Panc1 (cell line): ENCODE results near the gene EP400. TPM values are rescaled to one million over a fixed set of nuclear protein-coding genes. Genes with fewer than 3 reads are reported as not detected.

Experiments
- ATAC-seq: fragments of 200-7000 bp; cut with Tn5 transposase; 2 replicates; pipeline ENCODE4 v1.9.1; 2020; ENCODE audit warnings: mild to moderate bottlenecking, moderate library complexity
- BruUV-seq: library from RNA; stranded (reverse); fragments of 400-500 nt; replicated peaks from 2 replicates; lab custom pipeline; 2021; lab: Mats Ljungman, UMichigan
- CTCF ChIA-PET: fragments of 300-600 bp; sonication (Branson Sonifier 250); formaldehyde crosslinking; loops from one replicate; lab custom pipeline; 2022; ENCODE audit warnings: antibody characterized with exemption; lab: Charles Lee
- POLR2A ChIA-PET: fragments of 300-600 bp; sonication (Branson Sonifier 250); formaldehyde crosslinking; loops from one replicate; lab custom pipeline; 2022; ENCODE audit warnings: antibody characterized with exemption; lab: Charles Lee
- DNase-seq: peaks from one replicate; pipeline ENCODE4 v3.0.0-alpha.2; 2010; ENCODE audit warnings: low read depth, low spot score
- H3K27ac ChIP-seq: 2 replicates; pipeline ENCODE4 v1.5.1; 2011; ENCODE audit warnings: mild to moderate bottlenecking, low read length, inconsistent platforms
- H3K27me3 ChIP-seq: fragments of 200-500 bp; sonication (Bioruptor generic); 2 replicates; pipeline ENCODE4 v1.6.0; 2014; ENCODE audit warnings: low read length, inconsistent platforms; ENCODE audit not compliant: control insufficient read depth, insufficient read depth
- H3K36me3 ChIP-seq: fragments of 200-500 bp; sonication (Bioruptor generic); 2 replicates; pipeline ENCODE4 v1.5.1; 2014; ENCODE audit warnings: inconsistent platforms, mild to moderate bottlenecking, low read length, moderate library complexity; ENCODE audit not compliant: control insufficient read depth, insufficient read depth
- H3K4me1 ChIP-seq: 2 replicates; pipeline ENCODE4 v1.5.1; 2011; ENCODE audit warnings: inconsistent platforms, mild to moderate bottlenecking, low read length, moderate library complexity; ENCODE audit not compliant: control insufficient read depth, insufficient read depth
- H3K4me3 ChIP-seq, 2 experiments: 2 replicates each; pipeline ENCODE4 v1.5.1; 2011 to 2012; ENCODE audit warnings: low read depth in 2 of 2, low read length in 2 of 2, mild to moderate bottlenecking in 2 of 2, inconsistent platforms in 1 of 2, moderate library complexity in 1 of 2
- H3K9me3 ChIP-seq: fragments of 200-500 bp; sonication (Bioruptor generic); 2 replicates; pipeline ENCODE4 v1.5.1; 2014; ENCODE audit warnings: low read depth, mild to moderate bottlenecking, inconsistent platforms, low read length, moderate library complexity; ENCODE audit not compliant: control insufficient read depth, insufficient read depth
- POLR2AphosphoS5 ChIP-seq: IDR thresholded peaks from 2 replicates; pipeline ENCODE4 v1.6.1; 2012; ENCODE audit warnings: mild to moderate bottlenecking, low read depth, low read length, moderate library complexity
- SIN3A ChIP-seq: IDR thresholded peaks from 2 replicates; pipeline ENCODE4 v1.6.1; 2012; ENCODE audit warnings: low read depth, mild to moderate bottlenecking, low read length, moderate library complexity, borderline replicate concordance; ENCODE audit not compliant: insufficient read depth
- TCF7L2 ChIP-seq: IDR thresholded peaks from 2 replicates; pipeline ENCODE4 v1.6.1; 2011; ENCODE audit warnings: mild to moderate bottlenecking, low read depth, low read length, inconsistent platforms
- in situ Hi-C: cut with HindIII; loops from 2 replicates; pipeline ENCODE4 v1.10.0; 2016; ENCODE audit warnings: low sequenced_read_pairs, low pct_unique_long_range_greater_than_20kb
- intact Hi-C: fragments of 100-400 bp; cut with micrococcal nuclease; formaldehyde crosslinking; loops from one replicate; pipeline ENCODE4 v1.10.0; 2022; ENCODE audit not compliant: unreplicated experiment
- total RNA-seq: library from RNA; stranded (reverse); gene quantifications from one replicate; pipeline ENCODE4 v1.2.1, GENCODE V29; 2021; ENCODE audit not compliant: unreplicated experiment
- TF ChIP-seq, protein P1 (sequence below): fragments of 450-650 bp; IDR thresholded peaks from 2 replicates; pipeline ENCODE4 v1.5.1; 2017; ENCODE audit warnings: mild to moderate bottlenecking
- TF ChIP-seq, protein P2 (sequence below), 2 experiments: IDR thresholded peaks; 2 replicates each; pipeline ENCODE4 v1.6.1; 2011 to 2012; ENCODE audit warnings: low read depth in 2 of 2, control low read depth in 1 of 2, low read length in 1 of 2, mild to moderate bottlenecking in 1 of 2, moderate library complexity in 1 of 2; ENCODE audit not compliant: insufficient read depth in 1 of 2

EP400 gene
- total RNA-seq, 1 experiment from 2014 or later, result 59.4 TPM

DNA sequence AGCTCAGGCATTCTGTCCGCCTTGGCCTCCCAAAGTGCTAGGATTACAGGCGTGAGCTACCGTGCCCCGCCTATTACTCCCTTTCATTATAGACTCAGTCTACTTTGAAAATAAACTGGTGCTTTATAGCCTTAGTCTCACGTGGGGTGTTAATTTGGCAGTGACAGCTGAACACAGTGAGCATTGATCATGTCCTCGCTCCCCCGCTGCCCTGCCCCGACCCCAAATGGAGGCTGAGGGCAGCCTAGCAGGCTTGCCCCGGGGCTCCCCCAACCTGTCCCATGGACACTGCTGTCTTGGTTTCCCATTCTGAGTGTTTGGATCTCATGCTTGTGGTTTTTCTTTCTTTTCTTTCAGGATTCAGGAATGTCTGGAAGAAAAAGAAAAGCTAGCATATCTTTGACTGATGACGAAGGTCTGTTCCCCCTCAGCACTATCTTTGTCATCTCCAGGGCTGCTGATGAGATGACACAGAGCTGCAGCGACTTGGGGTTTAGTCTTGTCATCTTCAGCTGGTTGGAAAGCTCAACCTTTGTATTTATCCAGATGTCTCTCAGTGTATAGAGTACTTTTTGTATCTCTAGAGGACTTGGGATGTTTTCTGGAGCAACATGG is 42.2 kb downstream of the EP400 start:
- POLR2A ChIA-PET, result no interaction called here
- TF ChIP-seq POLR2AphosphoS5 (no peak), SIN3A (no peak), TCF7L2 (no peak)
- TF ChIP-seq, protein P1, sequence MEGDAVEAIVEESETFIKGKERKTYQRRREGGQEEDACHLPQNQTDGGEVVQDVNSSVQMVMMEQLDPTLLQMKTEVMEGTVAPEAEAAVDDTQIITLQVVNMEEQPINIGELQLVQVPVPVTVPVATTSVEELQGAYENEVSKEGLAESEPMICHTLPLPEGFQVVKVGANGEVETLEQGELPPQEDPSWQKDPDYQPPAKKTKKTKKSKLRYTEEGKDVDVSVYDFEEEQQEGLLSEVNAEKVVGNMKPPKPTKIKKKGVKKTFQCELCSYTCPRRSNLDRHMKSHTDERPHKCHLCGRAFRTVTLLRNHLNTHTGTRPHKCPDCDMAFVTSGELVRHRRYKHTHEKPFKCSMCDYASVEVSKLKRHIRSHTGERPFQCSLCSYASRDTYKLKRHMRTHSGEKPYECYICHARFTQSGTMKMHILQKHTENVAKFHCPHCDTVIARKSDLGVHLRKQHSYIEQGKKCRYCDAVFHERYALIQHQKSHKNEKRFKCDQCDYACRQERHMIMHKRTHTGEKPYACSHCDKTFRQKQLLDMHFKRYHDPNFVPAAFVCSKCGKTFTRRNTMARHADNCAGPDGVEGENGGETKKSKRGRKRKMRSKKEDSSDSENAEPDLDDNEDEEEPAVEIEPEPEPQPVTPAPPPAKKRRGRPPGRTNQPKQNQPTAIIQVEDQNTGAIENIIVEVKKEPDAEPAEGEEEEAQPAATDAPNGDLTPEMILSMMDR, result no peak
- TF ChIP-seq, protein P2, sequence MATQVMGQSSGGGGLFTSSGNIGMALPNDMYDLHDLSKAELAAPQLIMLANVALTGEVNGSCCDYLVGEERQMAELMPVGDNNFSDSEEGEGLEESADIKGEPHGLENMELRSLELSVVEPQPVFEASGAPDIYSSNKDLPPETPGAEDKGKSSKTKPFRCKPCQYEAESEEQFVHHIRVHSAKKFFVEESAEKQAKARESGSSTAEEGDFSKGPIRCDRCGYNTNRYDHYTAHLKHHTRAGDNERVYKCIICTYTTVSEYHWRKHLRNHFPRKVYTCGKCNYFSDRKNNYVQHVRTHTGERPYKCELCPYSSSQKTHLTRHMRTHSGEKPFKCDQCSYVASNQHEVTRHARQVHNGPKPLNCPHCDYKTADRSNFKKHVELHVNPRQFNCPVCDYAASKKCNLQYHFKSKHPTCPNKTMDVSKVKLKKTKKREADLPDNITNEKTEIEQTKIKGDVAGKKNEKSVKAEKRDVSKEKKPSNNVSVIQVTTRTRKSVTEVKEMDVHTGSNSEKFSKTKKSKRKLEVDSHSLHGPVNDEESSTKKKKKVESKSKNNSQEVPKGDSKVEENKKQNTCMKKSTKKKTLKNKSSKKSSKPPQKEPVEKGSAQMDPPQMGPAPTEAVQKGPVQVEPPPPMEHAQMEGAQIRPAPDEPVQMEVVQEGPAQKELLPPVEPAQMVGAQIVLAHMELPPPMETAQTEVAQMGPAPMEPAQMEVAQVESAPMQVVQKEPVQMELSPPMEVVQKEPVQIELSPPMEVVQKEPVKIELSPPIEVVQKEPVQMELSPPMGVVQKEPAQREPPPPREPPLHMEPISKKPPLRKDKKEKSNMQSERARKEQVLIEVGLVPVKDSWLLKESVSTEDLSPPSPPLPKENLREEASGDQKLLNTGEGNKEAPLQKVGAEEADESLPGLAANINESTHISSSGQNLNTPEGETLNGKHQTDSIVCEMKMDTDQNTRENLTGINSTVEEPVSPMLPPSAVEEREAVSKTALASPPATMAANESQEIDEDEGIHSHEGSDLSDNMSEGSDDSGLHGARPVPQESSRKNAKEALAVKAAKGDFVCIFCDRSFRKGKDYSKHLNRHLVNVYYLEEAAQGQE (IDR thresholded peaks at IDR 0.05; ENCODE audit: insufficient read depth in 1 of 2, low read depth in 2 of 2, low read length in 1 of 2), result no peak

DNA sequence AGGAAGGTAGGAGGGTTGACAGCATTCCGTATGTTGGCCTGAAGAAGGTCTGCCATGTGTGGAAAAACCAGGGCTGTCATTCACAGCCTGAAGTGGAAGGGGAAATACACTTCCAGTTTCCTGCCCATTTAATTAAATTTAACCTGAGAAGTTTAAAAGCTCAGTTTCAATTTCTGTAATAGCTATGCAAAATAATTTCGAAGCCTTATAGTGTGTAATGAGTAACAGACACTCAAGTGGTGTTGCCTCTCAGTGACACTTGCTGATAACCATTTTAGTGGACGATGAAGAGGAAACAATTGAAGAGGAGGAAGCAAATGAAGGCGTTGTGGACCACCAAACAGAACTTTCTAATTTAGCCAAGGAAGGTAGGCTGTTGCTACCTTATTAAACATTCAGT is 44.8 kb downstream of the EP400 start:
- Histone ChIP-seq H3K27ac (no peak overlapping the region), H3K9me3 (no peaks in the 10 kb centered on the region), H3K4me1 (no peaks in the 10 kb centered on the region), H3K36me3 (peaks cover 4% of the 10 kb centered on the region), H3K4me3 (no peak overlapping the region), H3K27me3 (no peaks in the 10 kb centered on the region)
- no peak for ATAC-seq
- TF ChIP-seq, protein P2 (IDR thresholded peaks at IDR 0.05; ENCODE audit: insufficient read depth in 1 of 2, low read depth in 2 of 2, low read length in 1 of 2), result no peak
- TF ChIP-seq, protein P1, result no peak
- TF ChIP-seq TCF7L2, result no peak
- no peak for TF ChIP-seq SIN3A
- no peak for TF ChIP-seq POLR2AphosphoS5
- BruUV-seq, result TSS peak; percentile 20
- in situ Hi-C loops, result no loop called here
- ChIA-PET CTCF (no interaction called here), POLR2A (no interaction called here)
- intact Hi-C loops, result no loop called here
- no peak for DNase-seq

More for the DNA sequence above, 42.2 kb downstream of the EP400 start:
- H3K27me3 ChIP-seq, result no peaks in the 10 kb centered on the region
- DNase-seq (no peak), ATAC-seq (no peak)
- H3K36me3 ChIP-seq, result peaks cover 8% of the 10 kb centered on the region
- BruUV-seq, result no TSS peak
- no peaks in the 10 kb centered on the region for H3K9me3 ChIP-seq
- no peak overlapping the region for H3K4me3 ChIP-seq
- CTCF ChIA-PET, result no interaction called here
- in situ Hi-C loops, result no loop called here
- no peaks in the 10 kb centered on the region for H3K4me1 ChIP-seq
- intact Hi-C loops, result no loop called here
- H3K27ac ChIP-seq, result no peak overlapping the region
